HG02763 (cell line): ENCODE measurements around the gene STX16.

ENCODE experiments used
- ATAC-seq: cut with Tn5 transposase; IDR thresholded peaks from one replicate; pipeline ENCODE4 v1.9.1; 2021; ENCODE audit warnings: mild to moderate bottlenecking, moderate library complexity; ENCODE audit not compliant: unreplicated experiment

STX16 gene

DNA sequence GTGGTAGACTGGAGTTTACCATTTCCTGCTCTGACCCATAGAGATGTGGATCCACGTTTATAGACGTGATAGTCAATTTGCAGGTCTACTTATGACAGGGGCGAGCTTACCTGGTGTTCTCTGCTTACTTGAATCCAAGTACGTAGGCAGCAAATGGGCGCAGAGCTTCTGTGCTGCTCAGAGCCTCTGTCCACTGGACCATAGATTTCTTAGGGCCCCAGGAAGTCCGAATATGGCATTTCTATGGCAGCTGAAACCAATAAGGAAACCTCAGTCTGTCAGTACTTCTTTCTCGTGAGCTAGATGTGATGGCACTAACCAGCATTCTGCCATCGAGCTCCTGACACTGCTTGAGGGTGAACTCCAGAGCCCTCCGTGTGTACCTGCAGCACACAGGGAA lies 22.0 kb downstream of the STX16 start:
- no peak for ATAC-seq

DNA sequence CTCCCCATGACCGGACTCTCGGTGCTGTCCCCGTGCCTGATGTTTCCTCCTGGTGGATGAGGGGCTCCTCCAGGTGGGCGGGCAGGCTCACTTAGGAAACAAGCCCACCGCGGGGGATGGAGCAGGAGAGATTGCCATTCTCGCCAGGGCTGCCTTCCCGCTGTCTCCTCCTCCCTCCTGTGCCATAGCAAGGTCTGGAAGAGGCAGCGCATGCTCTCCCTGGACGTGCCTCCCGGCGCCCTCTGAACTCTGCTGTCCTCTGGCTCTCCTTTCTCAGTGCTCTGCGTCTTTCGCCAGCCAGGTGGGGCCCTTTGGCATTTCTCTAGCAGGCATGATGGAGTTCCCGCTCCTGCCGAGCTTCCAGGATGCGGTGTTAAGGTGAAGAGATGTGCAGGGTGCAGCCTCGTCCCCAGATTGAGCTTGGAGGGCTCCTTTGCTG lies 24.1 kb downstream of the STX16 start:
- ATAC-seq: no peak

DNA sequence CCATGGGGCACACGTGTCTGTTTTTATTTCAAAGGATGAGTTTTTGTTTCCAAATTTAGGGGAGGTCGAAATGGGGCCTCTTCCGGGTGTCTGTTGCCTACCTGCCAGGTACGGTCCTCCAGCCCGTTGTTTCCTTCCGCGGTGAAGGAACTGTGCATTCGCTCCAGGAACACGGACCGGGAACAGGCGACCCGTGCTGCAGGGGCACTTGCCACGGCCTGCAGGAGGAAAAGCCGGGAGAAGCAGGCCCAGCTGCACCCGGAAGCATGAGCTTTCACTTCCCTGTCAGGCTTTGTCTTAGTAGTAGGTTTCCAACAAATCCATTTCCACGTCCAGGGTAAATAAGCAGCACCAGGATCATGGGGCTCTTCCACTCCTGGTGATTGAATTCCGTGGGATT lies 24.6 kb downstream of the STX16 start:
- no peak for ATAC-seq

DNA sequence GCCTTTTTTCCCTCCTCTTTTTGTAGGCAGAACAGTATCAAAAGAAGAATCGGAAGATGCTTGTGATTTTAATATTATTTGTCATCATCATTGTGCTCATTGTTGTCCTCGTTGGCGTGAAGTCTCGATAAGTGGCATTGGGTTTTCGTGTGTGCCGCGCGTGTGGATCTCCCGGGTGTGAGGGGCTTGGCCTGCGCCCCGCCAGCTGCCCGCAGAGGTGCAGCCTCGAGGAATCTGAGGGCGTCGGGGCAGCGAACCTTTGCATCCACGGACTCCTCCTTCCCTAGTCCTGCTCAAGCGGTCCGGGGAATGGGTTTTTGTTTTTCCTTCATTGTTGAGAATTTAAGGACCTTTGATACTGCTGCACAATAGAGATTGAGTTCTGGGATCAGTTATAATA lies 25.1 kb downstream of the STX16 start:
- ATAC-seq: no peak

DNA sequence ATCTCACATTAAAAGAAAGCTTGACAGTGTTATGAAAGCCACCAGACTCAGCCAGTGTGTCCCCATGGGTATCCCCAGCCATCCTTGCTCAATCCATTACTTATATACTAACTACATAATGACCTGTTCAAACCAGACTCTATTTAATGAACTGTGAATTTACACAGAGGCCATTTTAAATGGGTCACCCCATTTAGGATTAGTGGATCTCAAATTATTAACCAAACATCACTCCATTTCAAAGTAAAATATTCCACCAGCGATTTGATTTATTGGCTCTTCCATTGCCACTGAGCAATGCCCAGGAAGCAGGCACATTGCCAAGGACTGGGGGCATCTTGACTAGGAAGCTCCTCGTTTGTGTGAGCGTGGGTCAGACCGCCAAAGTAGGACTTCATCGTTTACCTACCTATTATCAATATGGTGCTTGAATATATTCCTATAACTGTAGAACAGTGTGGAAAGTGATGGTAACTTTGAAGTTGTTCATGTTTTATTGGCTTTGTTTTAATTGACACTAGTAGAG lies 26.1 kb downstream of the STX16 start:
- no peak for ATAC-seq

DNA sequence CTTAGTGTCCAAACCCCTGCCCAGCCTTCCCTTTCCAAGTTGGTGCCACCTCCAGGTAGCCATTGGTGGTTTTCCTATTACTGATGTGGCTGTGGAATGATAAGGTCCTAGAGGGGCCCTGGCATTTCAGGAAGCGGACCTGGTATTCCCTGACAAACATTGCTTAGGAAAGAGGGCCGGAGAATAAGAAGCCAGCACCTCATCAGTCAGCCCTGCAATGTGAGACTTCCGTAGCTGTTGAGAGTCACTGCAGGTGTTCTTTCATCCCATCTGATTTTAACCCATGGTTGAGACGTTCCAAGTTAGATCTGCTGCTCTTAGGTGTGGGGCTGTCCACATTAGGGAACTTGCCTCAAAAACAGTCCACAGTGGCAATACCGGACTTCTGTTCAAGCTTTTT lies 26.7 kb downstream of the STX16 start:
- no peak for ATAC-seq

DNA sequence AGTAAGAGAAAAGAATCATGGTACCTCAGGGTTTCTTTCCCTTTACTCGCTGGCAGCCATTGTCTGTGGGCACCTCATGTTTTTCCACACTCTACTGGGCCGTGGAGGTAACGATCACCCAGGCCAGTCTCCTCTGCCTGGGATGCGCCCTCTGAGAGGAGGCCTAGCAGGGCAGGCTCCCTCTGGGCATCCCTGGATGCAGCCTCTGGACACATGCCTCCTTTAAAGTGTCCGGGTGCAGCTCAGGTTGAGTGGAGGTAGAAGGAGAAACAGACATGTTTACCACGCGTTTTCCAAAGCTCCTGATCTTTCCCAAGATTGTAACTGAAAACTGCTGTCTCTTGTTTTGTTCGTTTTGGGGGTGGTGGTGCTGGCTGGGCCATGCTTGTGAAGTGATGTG lies 27.7 kb downstream of the STX16 start:
- no peak for ATAC-seq

DNA sequence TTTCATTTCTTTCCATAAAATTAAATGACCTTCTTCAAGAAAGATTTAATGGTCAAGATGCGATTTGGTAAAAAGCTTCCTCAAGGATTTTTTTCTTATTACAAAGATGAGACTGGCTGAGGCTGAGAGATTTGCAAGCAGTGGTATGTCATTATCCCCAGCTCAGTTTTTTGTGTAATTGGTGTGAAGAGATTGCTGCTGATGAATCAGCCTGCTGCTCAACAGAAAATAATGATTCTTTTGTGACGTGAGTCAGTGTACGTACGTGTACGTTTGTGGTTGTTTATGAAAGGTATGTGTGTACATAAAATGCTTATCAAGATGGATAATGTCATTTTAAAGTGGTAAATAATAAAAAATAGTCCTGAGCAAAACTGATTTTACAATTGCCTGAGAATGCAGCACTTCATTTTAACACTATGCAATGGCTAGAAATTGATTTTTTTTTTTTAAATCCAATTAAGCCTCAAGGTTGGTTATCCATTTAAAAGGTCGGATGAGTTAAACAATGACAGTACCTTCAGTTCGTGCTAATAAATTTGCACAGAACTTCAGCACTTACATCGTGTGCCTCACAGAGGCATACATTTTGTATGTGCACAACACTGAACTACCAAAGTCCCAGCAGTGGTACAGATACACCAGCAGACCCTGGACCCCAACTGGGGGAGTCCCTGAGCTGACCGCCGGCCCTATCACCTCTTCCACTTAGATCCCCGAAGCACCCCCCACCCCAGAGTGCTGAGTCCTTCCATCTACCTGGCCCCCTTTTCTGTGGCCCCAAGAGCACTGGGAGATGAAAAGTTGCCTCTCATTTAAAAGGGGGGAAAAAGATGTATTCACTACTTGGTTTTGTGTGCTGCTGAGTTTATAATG lies 31.8 kb downstream of the STX16 start:
- no peak for ATAC-seq

DNA sequence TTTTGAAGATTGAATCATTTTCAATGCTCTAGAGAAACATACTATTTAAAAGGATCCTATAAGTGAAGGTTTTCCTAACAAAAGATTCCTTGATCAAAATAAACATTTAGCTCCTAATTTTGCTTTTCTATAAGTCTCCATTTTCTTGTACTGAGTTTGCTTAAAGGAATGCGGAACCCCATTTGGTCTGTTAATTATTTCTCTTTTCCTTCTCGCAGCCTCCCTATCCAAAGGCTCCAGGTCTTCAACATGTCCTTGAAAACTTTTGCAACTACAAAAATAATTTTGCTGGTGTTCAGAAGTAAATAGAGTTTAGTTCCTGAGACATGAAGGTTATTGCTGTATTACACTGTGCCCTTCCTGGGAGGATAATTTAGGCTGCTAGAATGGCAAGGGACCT lies 33.2 kb downstream of the STX16 start:
- no peak for ATAC-seq

DNA sequence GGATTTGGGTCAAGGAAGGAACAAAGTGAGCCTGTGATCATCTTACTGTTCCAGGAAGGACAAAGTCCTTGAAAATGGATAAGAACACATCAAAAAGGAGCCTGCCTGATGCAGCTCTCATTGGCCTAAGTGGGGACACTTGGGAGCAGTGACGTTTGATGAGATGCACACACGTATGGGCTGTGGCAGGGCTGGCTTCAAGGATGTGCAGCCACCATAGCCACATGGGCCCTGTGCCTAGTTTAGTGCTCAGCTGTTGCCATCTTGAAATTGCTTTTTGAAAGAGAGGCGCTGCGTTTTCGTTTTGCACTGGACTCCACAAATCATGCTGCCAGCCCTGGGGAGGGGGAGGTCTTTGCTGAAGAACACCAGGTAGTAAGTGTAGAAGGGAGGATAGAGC lies 34.9 kb downstream of the STX16 start:
- ATAC-seq: no peak

DNA sequence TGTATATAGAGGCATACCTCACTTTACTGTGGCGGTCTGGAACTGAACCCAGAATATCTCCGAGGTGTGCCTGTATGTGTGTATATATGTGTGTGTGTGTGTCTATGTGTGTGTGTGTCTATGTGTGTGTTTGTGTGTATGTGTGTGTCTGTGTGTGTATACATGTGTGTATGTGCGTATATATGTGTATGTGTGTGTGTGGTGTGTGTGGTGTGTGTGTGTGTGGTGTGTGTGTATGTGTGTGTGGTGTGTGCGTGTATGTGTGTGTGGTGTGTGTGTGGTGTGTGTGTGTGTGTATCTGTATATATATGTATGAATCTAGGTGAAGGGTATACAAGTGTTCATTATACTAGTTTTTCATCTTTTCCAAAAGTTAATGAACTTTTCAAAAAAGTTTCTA lies 37.3 kb downstream of the STX16 start:
- no peak for ATAC-seq

DNA sequence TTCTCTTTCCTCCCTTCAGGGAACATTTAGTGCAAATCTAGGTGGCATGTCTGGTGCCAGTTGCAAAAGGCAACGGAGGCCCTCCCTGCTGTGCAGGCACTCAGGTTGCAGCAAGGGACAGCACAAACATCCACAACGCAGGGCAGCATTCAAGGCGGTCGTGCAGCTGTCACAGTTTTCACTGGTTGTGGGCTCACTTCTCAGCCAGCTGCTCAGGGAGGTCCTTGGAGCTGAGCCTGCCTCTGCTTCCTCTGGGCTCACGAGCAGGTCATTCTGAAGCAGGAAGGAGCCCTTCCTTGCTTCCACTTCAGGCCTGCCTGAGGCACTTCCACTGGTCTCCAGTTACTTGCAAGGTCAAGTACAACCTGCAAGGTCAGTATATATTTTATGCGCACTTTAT lies 37.8 kb downstream of the STX16 start:
- ATAC-seq: no peak

DNA sequence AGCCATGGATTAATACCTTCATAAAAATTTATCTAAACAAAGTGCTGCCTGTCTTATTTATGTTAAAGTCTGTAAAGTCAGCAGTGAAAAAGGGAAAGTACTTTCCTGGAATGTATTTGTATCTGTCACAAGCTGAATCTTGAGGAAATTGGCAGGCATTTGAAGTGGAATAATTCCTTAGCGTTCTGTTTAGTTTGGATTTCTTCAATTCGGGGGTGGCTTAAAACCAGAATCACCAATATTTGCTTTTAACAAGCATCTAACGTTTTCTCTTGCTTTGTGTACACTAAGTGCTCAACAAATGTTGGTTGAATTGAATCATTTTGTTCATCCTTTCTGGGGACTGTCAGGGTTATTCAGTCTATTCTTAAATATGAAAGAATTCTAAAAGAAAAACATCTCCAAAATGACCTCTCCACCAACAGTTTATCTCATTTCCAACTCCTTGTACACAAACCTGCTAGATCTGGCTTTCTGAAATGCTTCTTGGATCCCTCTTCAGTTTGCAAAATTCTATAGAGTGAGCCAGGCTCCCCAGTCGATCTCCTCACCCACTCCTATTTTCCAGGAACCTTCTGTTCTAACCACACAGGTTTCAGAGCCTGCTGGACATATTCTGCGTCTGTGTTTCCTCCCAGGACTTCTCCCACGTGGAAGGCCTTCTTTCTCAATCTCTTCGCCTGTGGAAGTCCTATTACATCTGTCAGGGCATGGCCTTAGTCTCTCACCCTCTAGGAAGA lies 39.5 kb downstream of the STX16 start:
- ATAC-seq: no peak

DNA sequence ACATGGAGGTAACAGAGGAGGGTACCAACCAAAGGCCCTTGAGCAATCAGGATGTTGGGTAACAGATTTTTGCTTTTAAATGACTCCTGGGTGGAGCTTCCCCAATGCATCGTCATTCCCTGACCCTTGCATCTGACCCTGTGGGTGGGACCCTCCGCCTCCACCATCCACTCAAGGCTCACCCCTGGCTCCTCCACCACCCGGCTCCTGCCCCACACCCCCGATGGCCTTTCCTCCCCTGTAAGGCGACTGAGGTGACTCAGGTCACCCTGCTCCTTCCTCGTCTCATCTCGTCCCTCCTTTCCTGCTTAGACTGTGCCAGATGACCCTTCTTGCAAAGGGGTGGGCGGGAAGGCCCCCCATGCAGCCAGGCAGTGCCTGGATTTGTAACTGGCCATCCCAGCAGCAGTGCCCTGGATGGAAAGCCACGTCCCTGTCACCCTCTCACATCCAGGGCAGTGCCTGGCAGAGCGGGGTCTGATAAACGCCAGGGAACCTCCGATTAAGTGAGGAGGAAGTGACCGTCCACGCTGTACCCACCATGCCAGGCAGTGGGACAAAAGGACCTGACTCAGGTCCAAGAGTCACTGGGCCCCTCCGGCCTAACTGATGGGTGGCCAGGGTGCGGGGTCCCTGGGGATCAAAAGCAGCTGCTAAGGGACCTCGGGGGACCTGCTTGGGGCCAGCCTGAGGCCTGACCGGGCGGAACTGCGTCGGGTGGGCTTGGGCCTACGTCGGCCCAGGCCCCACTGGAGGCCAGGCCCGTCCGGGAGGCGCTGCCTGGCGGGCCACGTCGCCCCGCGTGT lies 40.9 kb downstream of the STX16 start:
- ATAC-seq: no peak

DNA sequence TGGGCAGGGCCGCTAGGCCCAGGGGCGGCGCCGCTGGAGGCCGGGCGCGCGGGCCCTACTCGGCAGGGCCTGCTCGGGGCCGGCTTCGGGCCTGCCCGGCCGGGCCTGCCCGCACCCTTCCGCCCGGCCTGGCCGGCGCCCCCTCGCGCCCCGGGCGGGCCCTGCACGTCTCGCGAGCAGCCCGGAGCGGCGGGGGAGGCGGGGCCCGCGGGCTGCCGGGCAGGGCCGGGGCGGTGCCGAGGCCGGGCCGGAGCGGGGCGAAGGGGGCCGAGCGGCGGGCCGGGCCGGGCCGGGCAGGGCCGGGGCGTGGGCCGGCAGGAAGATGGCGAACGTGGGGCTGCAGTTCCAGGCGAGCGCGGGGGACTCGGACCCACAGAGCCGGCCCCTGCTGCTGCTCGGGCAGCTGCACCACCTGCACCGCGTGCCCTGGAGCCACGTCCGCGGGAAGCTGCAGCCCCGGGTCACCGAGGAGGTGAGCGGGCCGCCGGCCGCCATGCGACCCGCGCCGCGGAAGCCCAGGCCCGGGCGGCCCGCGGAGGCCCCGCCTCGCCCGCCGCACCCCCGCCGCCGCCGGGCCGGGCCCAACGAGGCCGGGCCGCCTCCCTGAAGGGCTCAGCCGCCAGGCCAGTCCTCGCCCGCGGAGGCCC lies 41.6 kb downstream of the STX16 start, which contains the start of gene NPEPL1:
NPEPL1 (plus strand) TSS at position 222 of the 647 bp plus-strand sequence; CDS start at position 323, 101 bp downstream.
- ATAC-seq: peak; percentile 86

DNA sequence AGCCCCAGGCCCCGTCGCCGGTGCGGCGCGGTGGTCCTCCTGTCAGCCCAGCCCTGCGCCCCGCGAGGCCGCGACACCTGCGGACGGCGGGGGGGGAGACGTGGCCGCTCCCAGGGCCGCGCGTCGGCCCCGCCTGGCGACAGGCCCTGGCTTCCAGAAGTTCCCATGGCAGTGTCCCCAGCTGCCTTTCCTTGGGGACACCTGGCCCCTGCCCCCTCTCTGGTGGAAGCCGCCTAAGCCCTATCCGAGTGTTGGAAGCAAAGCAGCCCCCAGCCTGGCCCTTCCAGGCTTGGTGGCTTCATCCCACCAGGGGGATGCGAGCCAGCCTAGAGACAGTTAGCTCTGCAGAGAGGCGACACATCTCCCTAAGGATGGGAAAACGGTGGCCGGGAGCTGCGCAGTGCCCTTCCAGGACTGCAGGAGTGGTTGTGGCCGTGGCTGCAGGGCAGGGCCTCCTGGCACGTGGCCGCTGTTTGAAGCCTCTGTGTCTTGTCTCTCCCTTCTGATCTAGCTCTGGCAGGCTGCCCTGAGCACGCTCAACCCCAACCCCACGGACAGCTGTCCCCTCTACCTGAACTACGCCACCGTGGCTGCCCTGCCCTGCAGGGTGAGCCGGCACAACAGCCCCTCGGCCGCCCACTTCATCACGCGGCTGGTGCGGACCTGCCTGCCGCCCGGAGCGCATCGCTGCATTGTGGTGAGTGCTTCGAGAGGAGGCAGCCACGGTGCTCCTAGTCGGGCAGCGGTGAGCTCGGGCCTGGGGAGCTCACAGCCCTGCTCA lies 42.3 kb downstream of the STX16 start:
- ATAC-seq: peak; percentile 24

DNA sequence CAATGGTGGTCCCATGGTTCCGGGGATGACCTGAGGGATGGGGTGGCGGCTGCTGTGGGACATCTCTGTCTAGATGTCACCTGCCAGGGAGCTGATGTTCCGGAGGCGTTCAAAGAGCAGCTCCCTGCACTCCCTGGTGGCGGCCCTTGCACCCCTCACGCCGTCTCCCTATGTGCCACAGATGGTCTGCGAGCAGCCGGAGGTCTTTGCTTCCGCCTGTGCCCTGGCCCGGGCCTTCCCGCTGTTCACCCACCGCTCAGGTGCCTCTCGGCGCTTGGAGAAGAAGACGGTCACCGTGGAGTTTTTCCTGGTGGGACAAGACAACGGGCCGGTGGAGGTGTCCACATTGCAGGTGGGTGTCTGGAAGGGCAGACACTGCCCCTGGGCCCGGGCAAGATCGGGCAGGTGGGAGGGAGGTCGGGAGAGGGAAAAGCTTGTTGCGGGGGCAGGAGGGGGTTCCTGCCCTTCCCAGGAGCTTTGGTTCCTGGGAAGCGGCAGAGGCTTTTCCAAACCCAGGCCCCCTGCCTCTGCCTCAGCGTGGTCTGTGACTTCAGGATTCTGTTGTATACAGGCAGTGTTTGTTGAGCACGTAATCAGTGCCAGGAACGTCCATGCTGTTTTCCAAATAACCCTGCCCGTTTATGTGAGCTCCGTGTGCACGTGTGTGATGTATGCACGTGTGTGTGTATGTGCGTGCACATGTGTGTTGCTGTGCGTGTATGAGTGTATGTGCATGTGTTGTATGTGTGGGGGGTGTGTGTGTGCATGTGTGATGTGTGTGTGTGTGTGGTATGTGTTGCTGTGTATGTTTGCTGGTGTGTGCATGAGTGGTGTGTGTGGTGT lies 43.4 kb downstream of the STX16 start:
- ATAC-seq: no peak

DNA sequence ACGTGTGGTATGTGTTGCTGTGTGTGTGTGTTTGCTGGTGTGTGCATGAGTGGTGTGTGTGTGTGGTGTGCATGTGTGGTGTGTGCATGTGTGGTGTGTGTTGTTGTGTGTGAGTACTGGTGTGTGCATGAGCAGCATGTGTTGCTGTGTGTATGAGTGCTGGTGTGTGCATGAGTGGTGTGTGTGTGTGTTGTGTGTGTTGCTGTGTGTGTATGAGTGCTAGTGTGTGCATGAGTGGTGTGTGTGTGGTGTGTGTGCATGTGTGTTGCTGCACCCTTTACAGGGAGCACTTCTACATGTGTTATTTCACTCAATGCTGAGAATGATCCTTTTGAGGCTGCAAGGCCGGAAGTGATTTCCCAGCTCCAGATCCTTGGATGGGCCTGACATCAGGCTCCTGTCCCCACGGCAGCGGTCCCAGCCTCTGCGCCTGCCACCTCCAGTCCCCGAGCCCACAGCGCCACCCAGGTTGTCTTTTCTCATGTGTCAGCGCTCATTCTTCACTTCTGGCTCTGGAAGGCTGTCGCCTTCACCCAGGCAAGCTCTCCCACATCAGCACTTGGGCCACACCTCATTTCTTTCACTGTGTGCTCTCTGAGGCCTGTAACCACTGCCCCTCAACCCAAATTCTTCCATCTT lies 44.1 kb downstream of the STX16 start:
- no peak for ATAC-seq
